A549 (cell line): Measurements from ENCODE around the gene TOP3A. TPM values are rescaled to one million over a fixed set of nuclear protein-coding genes. Genes with fewer than 3 reads are reported as not detected.

Experiments used
- ATAC-seq, 2 experiments: fragments of 200-7000 bp in 1 of 2; fragments of >200 bp in 1 of 2; cut with Nextera tagmentation in 1 of 2; cut with Tn5 transposase in 1 of 2; 3 replicates each; pipeline versions ENCODE4 v1.8.0 to v1.9.1; 2018 to 2020; ENCODE audit warnings: mild to moderate bottlenecking in 1 of 2, moderate library complexity in 1 of 2
- CTCF ChIA-PET: fragments of 300-600 bp; sonication (Branson Sonifier 250); formaldehyde crosslinking; extraction: SDS; loops from one replicate; lab custom pipeline; 2021; ENCODE audit warnings: antibody characterized with exemption, inconsistent platforms; lab: Yijun Ruan, JAX
- POLR2A ChIA-PET: fragments of 350-600 bp; formaldehyde crosslinking; extraction: SDS; loops from one replicate; lab custom pipeline; 2021; ENCODE audit warnings: antibody characterized with exemption, inconsistent platforms; lab: Yijun Ruan, JAX
- DNase-seq, 2 experiments: peaks; one replicate each; pipeline versions ENCODE4 v3.0.0 to v3.0.0-alpha.2; 2011 to 2016; ENCODE audit warnings: low read depth in 1 of 2, low spot score in 1 of 2
- FAIRE-seq: peaks from 2 replicates; lab custom pipeline; 2011; peaks lifted over from hg19 to GRCh38; lab: Jason Lieb, UNC
- H3K27ac ChIP-seq, 2 experiments: fragments of >200 bp; sonication (Bioruptor Twin); formaldehyde crosslinking; 3 replicates each; pipeline ENCODE4 v1.5.1; 2016 to 2017
- H3K4me1 ChIP-seq: fragments of >200 bp; sonication (Bioruptor Twin); formaldehyde crosslinking; 3 replicates; pipeline ENCODE4 v1.6.1; 2016
- H3K4me2 ChIP-seq: fragments of >200 bp; sonication (Bioruptor Twin); formaldehyde crosslinking; 3 replicates; pipeline ENCODE4 v1.6.1; 2016
- H3K4me3 ChIP-seq: fragments of >200 bp; sonication (Bioruptor Twin); formaldehyde crosslinking; 3 replicates; pipeline ENCODE4 v1.5.1; 2016
- H3K9me3 ChIP-seq: fragments of >200 bp; sonication (Bioruptor Twin); formaldehyde crosslinking; 3 replicates; pipeline ENCODE4 v1.6.1; 2016
- CBX2 ChIP-seq: fragments of 200-600 bp; sonication (generic); IDR thresholded peaks from 2 replicates; pipeline ENCODE4 v1.6.1; 2016; ENCODE audit warnings: low read depth, mild to moderate bottlenecking, borderline replicate concordance
- CBX8 ChIP-seq: fragments of 200-600 bp; sonication (generic); IDR thresholded peaks from 2 replicates; pipeline ENCODE4 v1.6.1; 2016
- EHMT2 ChIP-seq: fragments of 200-600 bp; sonication (generic); IDR thresholded peaks from 2 replicates; pipeline ENCODE4 v1.6.1; 2016; ENCODE audit warnings: antibody characterized with exemption, low read depth, mild to moderate bottlenecking, moderate library complexity
- EP300 ChIP-seq, 2 experiments: fragments of >200 bp; sonication (Bioruptor Twin); formaldehyde crosslinking; IDR thresholded peaks; 2 replicates in 1 of 2; 3 replicates in 1 of 2; pipeline ENCODE4 v1.6.1; 2016 to 2017
- FOSL2 ChIP-seq, 2 experiments: fragments of 450-650 bp in 1 of 2; fragments of >200 bp in 1 of 2; sonication (Bioruptor Twin) in 1 of 2; formaldehyde crosslinking; IDR thresholded peaks; 2 replicates each; pipeline versions ENCODE4 v1.5.0 to v1.6.1; 2016 to 2020; ENCODE audit warnings: mild to moderate bottlenecking in 1 of 2, moderate library complexity in 1 of 2
- FOXS1 ChIP-seq: fragments of 250-450 bp; sonication (Bioruptor Pico); IDR thresholded peaks from 2 replicates; pipeline ENCODE4 v1.5.0; 2020; ENCODE audit warnings: mild to moderate bottlenecking, moderate library complexity
- HES2 ChIP-seq: fragments of >200 bp; sonication (Bioruptor Twin); formaldehyde crosslinking; IDR thresholded peaks from 2 replicates; pipeline ENCODE4 v1.6.1; 2016
- HEYL ChIP-seq: fragments of 250-450 bp; sonication (Bioruptor Pico); IDR thresholded peaks from 2 replicates; pipeline ENCODE4 v1.8.0; 2021; ENCODE audit warnings: mild to moderate bottlenecking, moderate library complexity
- KDM1A ChIP-seq: fragments of 200-600 bp; sonication (generic); IDR thresholded peaks from 2 replicates; pipeline ENCODE4 v1.6.1; 2016; ENCODE audit warnings: low read depth, mild to moderate bottlenecking
- KDM5A ChIP-seq: fragments of 200-600 bp; sonication (generic); IDR thresholded peaks from 2 replicates; pipeline ENCODE4 v1.6.1; 2016; ENCODE audit warnings: antibody characterized with exemption, mild to moderate bottlenecking
- MAFK ChIP-seq: fragments of 450-650 bp; IDR thresholded peaks from 2 replicates; pipeline ENCODE4 v1.6.1; 2014; ENCODE audit not compliant: partially characterized antibody
- MAX ChIP-seq: IDR thresholded peaks from 2 replicates; pipeline ENCODE4 v1.6.1; 2012
- NFE2L2 ChIP-seq: fragments of 150-350 bp; conservative IDR thresholded peaks from 2 replicates; pipeline ENCODE4 v1.6.1; 2014; ENCODE audit warnings: low read length
- NR3C1 ChIP-seq: fragments of >200 bp; sonication (Bioruptor Twin); formaldehyde crosslinking; IDR thresholded peaks from 3 replicates; pipeline ENCODE4 v1.6.1; 2017
- POLR2A ChIP-seq: IDR thresholded peaks from 2 replicates; pipeline ENCODE4 v1.6.1; 2012; ENCODE audit warnings: mild to moderate bottlenecking, low read length
- POLR2AphosphoS2 ChIP-seq: conservative IDR thresholded peaks from 2 replicates; pipeline ENCODE4 v1.6.1; 2012; ENCODE audit warnings: low read length, improper control_type of control experiment, inconsistent platforms
- RAD21 ChIP-seq, 2 experiments: fragments of >200 bp in 1 of 2; sonication (Bioruptor Twin) in 1 of 2; formaldehyde crosslinking in 1 of 2; IDR thresholded peaks in 1 of 2; conservative IDR thresholded peaks in 1 of 2; 2 replicates in 1 of 2; 3 replicates in 1 of 2; pipeline ENCODE4 v1.6.1; 2012 to 2018; ENCODE audit warnings: inconsistent platforms in 1 of 2
- RCOR1 ChIP-seq: fragments of 150-350 bp; IDR thresholded peaks from 2 replicates; pipeline ENCODE4 v1.6.1; 2014; ENCODE audit warnings: antibody characterized with exemption, low read length, low read depth
- RFX5 ChIP-seq: fragments of 450-650 bp; IDR thresholded peaks from 2 replicates; pipeline ENCODE4 v1.7.1; 2014; ENCODE audit warnings: antibody characterized with exemption, mild to moderate bottlenecking, moderate library complexity
- RNF2 ChIP-seq: fragments of 200-600 bp; sonication (generic); IDR thresholded peaks from 2 replicates; pipeline ENCODE4 v1.6.1; 2016; ENCODE audit warnings: low read depth, mild to moderate bottlenecking, antibody characterized with exemption, moderate library complexity, borderline replicate concordance
- TFCP2L1 ChIP-seq: fragments of 250-450 bp; sonication (Bioruptor Pico); IDR thresholded peaks from 2 replicates; pipeline ENCODE4 v1.5.0; 2021; ENCODE audit warnings: mild to moderate bottlenecking
- ZC3H11A ChIP-seq: fragments of 450-650 bp; IDR thresholded peaks from 2 replicates; pipeline ENCODE4 v1.6.1; 2014; ENCODE audit warnings: antibody characterized with exemption, mild to moderate bottlenecking
- WGBS: methylation state at CpG from one replicate; pipeline ENCODE4 v1.1.6; 2017; ENCODE audit errors: missing lambda C conversion rate; 5-methylcytosine and 5-hydroxymethylcytosine counted together
- polyA plus RNA-seq, 4 experiments: library from polyadenylated mRNA; depleted of rRNA in 3 of 4; stranded (reverse); fragments of >200 nt; fragmentation: RNase III in 1 of 4; extraction: RNeasy Plus Mini Kit Qiagen cat#74134 plus additional on column Dnase treatment in 1 of 4; gene quantifications; 2 replicates in 3 of 4; 3 replicates in 1 of 4; pipeline ENCODE4 v1.2.3, GENCODE V29; 2011 to 2017

Gene TOP3A
- polyA plus RNA-seq, 2 of the 4 experiments (the other 2 are of a cell fraction) = 29.0 to 29.3 TPM

GRCh38 chr17:18326572-18326971 is 11.8 kb upstream of the TOP3A start:
- Histone ChIP-seq H3K9me3 (no peaks in the 10 kb centered on the region), H3K27ac (no peak overlapping the region), H3K4me1 (no peaks in the 10 kb centered on the region), H3K4me3 (no peak overlapping the region), H3K4me2 (no peak overlapping the region)
- ATAC-seq = no peak
- DNase-seq = no peak
- 94% methylated on average over 5 of the region's 6 CpGs for WGBS
- ChIA-PET POLR2A (no interaction called here), CTCF (interaction anchor here (1.2 kb wide), 1 partner anchor 25 kb away, joined by 3 read pairs; no protein-coding TSS in a partner anchor)
- TF ChIP-seq CBX8 (no peak), EHMT2 (no peak), FOSL2 (IDR thresholded peaks at IDR 0.05) (no peak), FOSL2 (CRISPR knock-in tag; IDR thresholded peaks at IDR 0.05) (no peak), RAD21 (conservative IDR thresholded peaks at IDR 0.05 in 1 of 2, IDR thresholded peaks at IDR 0.05 in 1 of 2) (no peak)
- FAIRE-seq = no peak

GRCh38 chr17:18326039-18326438 is 11.2 kb upstream of the TOP3A start:
- ATAC-seq = no peak
- ChIA-PET CTCF (interaction anchor here (0.6 to 1.2 kb wide), 2 partner anchors 26 to 36 kb away, joined by 3 read pairs; no protein-coding TSS in a partner anchor), POLR2A (no interaction called here)
- no peak for TF ChIP-seq POLR2A
- no peak for TF ChIP-seq RAD21 (conservative IDR thresholded peaks at IDR 0.05 in 1 of 2, IDR thresholded peaks at IDR 0.05 in 1 of 2)
- TF ChIP-seq ZC3H11A = no peak
- no peak for TF ChIP-seq CBX2
- no peak for TF ChIP-seq RNF2
- TF ChIP-seq MAX = no peak
- no peak for TF ChIP-seq RCOR1
- no peak for TF ChIP-seq NR3C1
- TF ChIP-seq CBX8 = no peak
- no peak for TF ChIP-seq NFE2L2
- TF ChIP-seq POLR2AphosphoS2 = no peak
- TF ChIP-seq EP300 (IDR thresholded peaks at IDR 0.05) = no peak
- no peak for TF ChIP-seq FOXS1 (CRISPR knock-in tag)
- no peak for TF ChIP-seq KDM5A
- TF ChIP-seq RFX5 = no peak
- TF ChIP-seq HEYL (CRISPR knock-in tag) = no peak
- no peak for TF ChIP-seq FOSL2 (IDR thresholded peaks at IDR 0.05)
- TF ChIP-seq FOSL2 (CRISPR knock-in tag; IDR thresholded peaks at IDR 0.05) = no peak
- TF ChIP-seq HES2 = no peak
- no peak for TF ChIP-seq TFCP2L1 (CRISPR knock-in tag)
- Histone ChIP-seq H3K9me3 (no peaks in the 10 kb centered on the region), H3K4me1 (no peaks in the 10 kb centered on the region), H3K27ac (no peak overlapping the region), H3K4me3 (no peak overlapping the region), H3K4me2 (no peak overlapping the region)
- DNase-seq = no peak
- WGBS = 93% methylated on average over 2 of the region's 2 CpGs
- no peak for FAIRE-seq

GRCh38 chr17:18324140-18325050 is 9.6 kb upstream of the TOP3A start:
- no peak overlapping the region for H3K4me2 ChIP-seq
- WGBS = 94% methylated on average over 27 of the region's 27 CpGs
- DNase-seq (no peak), FAIRE-seq (no peak), ATAC-seq (no peak)
- ChIA-PET CTCF (interaction anchor here (2.0 kb wide), 1 partner anchor 76 kb away, joined by 7 read pairs; no protein-coding TSS in a partner anchor), POLR2A (no interaction called here)
- H3K9me3 ChIP-seq = no peaks in the 10 kb centered on the region
- no peak overlapping the region for H3K27ac ChIP-seq
- TF ChIP-seq MAFK (no peak), KDM1A (no peak), NFE2L2 (0 out of 2 replicates have a peak, but pooled peaks have one; percentile 1)
- no peak overlapping the region for H3K4me3 ChIP-seq
- no peaks in the 10 kb centered on the region; the same call in 2 of the 3 replicates for H3K4me1 ChIP-seq
